Body of pancreas (tissue), 4 donors: ENCODE data around the gene MUC21.

ENCODE experiments used
- CTCF ChIP-seq, 7 experiments: fragments of 450-650 bp in 4 of 7; fragments of 200-600 bp in 3 of 7; sonication (generic) in 3 of 7; IDR thresholded peaks; one replicate each; pipeline ENCODE4 v1.5.1; 2016 to 2019; ENCODE audit warnings: antibody characterized with exemption in 7 of 7
- POLR2A ChIP-seq, 3 donors: fragments of 450-650 bp; IDR thresholded peaks; one replicate each; pipeline ENCODE4 v1.6.1; 2016; ENCODE audit warnings: antibody characterized with exemption in 3 of 3, mild to moderate bottlenecking in 2 of 3

DNA sequence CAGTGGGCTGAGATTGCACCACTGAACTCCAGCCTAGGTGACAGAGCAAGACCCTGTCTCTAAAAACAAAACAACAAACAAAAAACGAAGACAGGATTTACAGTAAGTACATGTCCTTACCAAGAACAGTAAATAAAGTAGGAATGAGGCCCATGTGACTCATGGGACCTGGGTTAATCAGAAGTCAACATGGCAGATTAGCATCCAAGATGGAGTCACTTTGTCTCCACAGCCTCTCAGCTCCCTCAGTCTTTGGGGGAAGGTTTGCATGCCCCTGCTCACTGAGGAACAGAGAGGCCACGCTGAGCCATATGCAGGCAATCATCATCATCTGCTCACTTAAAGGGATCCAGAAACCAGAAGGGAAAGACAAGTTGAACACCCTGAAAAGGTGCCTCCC, 19.0 kb downstream of the MUC21 start:
- TF ChIP-seq CTCF (IDR thresholded peaks at IDR 0.05), result no peak
- TF ChIP-seq POLR2A (IDR thresholded peaks at IDR 0.05), result no peak
